Adrenal gland (tissue), 5 donors: ENCODE data around the gene PCNX4.

Experiments used
- CTCF ChIP-seq, 6 experiments: fragments of 450-650 bp in 4 of 6; fragments of 200-600 bp in 2 of 6; sonication (generic) in 1 of 6; IDR thresholded peaks; 1 replicate in 5 of 6; 2 replicates in 1 of 6; pipeline versions ENCODE4 v1.5.1 to v1.8.0; 2016 to 2021; ENCODE audit warnings: antibody characterized with exemption in 6 of 6, mild to moderate bottlenecking in 2 of 6, moderate library complexity in 1 of 6
- POLR2A ChIP-seq, 2 donors: fragments of 450-650 bp; IDR thresholded peaks; one replicate each; pipeline ENCODE4 v1.6.1; 2017; ENCODE audit warnings: antibody characterized with exemption in 2 of 2, mild to moderate bottlenecking in 2 of 2, moderate library complexity in 1 of 2
- donor health status: DM: no; HTN: no; CAD: no.

- TF ChIP-seq POLR2A (IDR thresholded peaks at IDR 0.05) (no peak), CTCF (IDR thresholded peaks at IDR 0.05) (no peak)
These were observed 72.6 kb downstream of the PCNX4 start for GRCh38 chr14:60164404-60164711.
